ENCODE results near the gene DTNA.

DTNA gene

DNA sequence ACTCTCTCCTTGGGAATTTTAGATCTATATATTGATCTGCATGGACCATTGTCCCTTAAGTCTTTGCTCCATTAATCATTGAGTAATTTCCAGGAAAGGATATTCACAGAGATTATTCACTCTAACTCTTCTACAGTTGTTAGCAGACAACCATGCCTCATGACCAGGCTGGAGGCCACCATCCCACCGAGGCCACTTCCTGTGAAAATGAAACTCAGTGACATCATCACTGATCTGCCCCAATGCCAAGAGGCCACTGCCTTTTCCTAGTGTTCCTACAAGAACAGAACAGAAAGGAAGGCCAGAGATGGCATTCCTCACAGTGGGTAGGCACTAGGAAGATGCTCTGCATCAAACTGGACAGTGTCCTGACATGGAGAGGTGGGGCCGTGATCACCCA, 161.3 kb downstream of the DTNA start:
- H3K4me3 ChIP-seq (ENCODE audit: control insufficient read depth, low read depth, low read length) = no peak overlapping the region
- no peak for DNase-seq (ENCODE audit: low read depth)
- TF ChIP-seq CTCF (IDR thresholded peaks at IDR 0.05; ENCODE audit: control insufficient read depth, insufficient read depth, low read depth, low read length, missing control alignments) = no peak

GRCh38 chr18:34872066-34872465, 162.0 kb downstream of the DTNA start:
- DNase-seq (ENCODE audit: low read depth) = no peak
- no peak overlapping the region for H3K4me3 ChIP-seq (ENCODE audit: control insufficient read depth, low read depth, low read length)
- no peak for TF ChIP-seq CTCF (IDR thresholded peaks at IDR 0.05; ENCODE audit: control insufficient read depth, insufficient read depth, low read depth, low read length, missing control alignments)

GRCh38 chr18:34873986-34874580, 164.0 kb downstream of the DTNA start:
- no peak for TF ChIP-seq CTCF (IDR thresholded peaks at IDR 0.05; ENCODE audit: control insufficient read depth, insufficient read depth, low read depth, low read length, missing control alignments)
- H3K4me3 ChIP-seq (ENCODE audit: control insufficient read depth, low read depth, low read length) = no peak overlapping the region
- no peak for DNase-seq (ENCODE audit: low read depth)

DNA sequence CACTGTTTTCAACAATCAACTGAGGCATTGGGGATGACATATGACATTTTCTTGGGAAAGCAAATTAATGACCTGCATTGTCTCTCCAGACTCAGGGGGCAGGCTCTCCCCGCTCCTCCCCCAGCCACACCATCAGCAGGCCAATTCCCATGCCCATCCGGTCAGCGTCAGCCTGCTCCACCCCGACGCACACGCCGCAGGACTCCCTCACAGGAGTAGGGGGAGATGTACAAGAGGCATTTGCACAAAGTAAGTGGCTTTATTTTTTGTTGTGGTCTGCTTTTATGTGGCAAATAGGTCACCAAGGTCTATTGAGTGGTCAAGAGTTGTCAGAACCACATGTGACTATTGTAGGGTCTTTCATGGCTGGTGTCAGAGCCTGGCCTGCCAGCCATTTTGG, 165.1 kb downstream of the DTNA start:
- DNase-seq (ENCODE audit: low read depth) = no peak
- H3K4me3 ChIP-seq (ENCODE audit: control insufficient read depth, low read depth, low read length) = no peak overlapping the region
- no peak for TF ChIP-seq CTCF (IDR thresholded peaks at IDR 0.05; ENCODE audit: control insufficient read depth, insufficient read depth, low read depth, low read length, missing control alignments)

DNA sequence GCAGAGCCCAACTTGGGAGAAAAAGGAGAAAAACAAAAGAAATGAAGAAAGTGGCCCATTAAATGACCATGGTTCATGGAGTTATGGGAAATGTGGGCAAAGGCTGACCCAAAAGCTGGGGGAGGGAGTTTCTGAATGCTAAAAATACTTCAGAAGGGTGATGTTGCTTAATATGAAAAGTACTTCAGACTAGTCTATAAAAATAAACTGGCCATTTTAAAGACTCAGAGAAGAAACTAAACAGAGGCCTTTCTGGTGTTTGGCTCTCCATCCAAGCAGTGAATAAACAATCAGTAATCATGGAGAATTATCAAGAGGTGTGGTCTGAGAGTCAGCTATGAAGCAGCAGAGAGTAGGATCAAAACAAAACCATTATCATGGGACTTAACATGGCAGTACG, 170.3 kb downstream of the DTNA start:
- DNase-seq (ENCODE audit: low read depth) = no peak

DNA sequence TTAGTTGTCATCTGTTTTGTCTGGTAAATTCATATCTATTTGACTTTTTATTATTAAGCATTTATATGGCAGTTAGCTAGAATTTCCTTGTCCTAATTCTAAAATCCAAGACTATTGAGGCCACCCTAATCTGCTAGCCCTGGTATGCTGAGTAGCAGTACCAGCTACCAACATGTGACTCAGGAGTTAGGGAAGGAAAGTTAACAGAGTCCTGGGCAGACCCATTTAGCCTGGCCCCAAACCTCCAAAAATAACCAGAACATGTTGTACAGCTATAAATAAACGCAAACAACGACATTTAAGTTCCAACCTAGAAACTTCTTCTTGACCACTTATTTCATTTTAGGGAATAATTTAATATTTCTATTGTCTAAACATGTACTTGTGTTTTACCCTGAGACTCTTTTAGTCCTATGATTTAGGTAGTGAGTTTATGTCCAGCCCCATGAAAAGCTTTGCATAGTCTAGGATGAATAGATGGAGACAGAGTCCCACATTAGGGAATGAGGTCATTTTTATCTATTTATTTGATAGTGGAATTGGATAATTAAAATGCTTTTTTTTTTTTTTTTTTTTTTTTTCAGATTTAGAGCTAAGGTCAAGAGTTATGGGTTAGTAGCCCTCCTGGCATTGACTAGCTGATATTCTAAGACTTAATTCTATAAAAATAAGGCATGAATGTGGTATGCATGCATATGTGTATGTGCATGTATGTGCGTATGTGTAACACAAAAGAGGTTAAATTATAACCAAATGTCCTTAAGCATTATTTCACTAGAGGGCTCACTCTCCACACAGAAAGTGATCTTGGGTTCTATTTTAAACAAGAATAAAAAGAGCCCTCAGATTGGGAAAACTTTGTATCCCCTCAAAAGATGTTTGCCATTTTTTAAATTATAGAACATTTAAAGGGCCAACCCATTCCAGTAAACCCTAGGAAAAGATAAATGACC, 171.1 kb downstream of the DTNA start:
- TF ChIP-seq CTCF (IDR thresholded peaks at IDR 0.05; ENCODE audit: control insufficient read depth, insufficient read depth, low read depth, low read length, missing control alignments) = no peak
- H3K4me3 ChIP-seq (ENCODE audit: control insufficient read depth, low read depth, low read length) = no peak overlapping the region
- no peak for DNase-seq (ENCODE audit: low read depth)

More for the DNA sequence above, 170.3 kb downstream of the DTNA start:
- TF ChIP-seq CTCF (IDR thresholded peaks at IDR 0.05; ENCODE audit: control insufficient read depth, insufficient read depth, low read depth, low read length, missing control alignments) = no peak
- H3K4me3 ChIP-seq (ENCODE audit: control insufficient read depth, low read depth, low read length) = no peak overlapping the region
